GM21423 (cell line): ENCODE data around the gene SLC6A12.
"Not testable (repeated sequence)": the region's sequence is repeated elsewhere in the genome, so short reads cannot be mapped to it uniquely, and the experiment has no call there.

Source experiments
- ATAC-seq: cut with Tn5 transposase; IDR thresholded peaks from one replicate; pipeline ENCODE4 v1.9.1; 2021; ENCODE audit warnings: mild to moderate bottlenecking, moderate library complexity; ENCODE audit not compliant: unreplicated experiment

SLC6A12 gene

DNA sequence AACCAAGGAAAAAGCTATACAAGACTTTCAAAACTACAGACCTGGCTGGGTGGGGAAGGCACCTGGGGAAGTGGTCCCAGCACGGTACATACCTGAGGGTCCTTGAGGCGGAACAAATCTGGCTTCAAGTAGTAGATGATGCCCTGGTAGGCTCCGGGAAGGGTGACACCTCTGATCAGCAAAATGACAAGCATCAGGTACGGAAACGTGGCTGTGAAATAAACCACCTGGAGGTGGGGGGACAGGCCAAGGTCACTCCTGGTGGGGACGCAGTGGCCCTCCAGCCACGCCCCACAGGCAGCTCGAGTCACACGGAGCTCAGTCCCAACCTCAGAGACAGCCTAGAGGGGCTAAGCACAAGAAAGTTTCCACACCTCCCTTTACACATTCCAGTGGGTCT lies 15.3 kb downstream of the SLC6A12 start:
- ATAC-seq: no peak

- ATAC-seq: no peak
Observed at GRCh38 chr12:197911-198695, 15.9 kb downstream of the SLC6A12 start.

DNA sequence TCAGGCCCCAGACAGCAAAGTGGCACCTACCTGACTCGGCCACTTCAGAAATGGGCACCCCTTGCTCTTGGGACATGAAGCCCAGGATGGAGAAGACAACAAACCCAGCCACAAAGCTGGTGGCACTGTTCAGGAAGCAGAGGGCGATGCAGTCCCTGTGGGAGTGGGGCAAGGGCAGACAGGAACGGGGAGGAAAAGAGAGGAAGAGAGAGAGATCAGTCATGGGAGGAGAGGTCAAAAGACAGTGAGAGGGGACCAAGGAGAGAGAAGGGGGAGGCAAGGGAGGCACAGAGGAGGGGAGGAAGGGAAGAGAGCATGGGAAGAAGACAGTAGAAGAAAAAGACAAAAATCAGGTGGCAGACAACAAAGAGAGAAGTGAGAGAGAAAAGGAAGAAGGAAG lies 16.6 kb downstream of the SLC6A12 start:
- no peak for ATAC-seq

DNA sequence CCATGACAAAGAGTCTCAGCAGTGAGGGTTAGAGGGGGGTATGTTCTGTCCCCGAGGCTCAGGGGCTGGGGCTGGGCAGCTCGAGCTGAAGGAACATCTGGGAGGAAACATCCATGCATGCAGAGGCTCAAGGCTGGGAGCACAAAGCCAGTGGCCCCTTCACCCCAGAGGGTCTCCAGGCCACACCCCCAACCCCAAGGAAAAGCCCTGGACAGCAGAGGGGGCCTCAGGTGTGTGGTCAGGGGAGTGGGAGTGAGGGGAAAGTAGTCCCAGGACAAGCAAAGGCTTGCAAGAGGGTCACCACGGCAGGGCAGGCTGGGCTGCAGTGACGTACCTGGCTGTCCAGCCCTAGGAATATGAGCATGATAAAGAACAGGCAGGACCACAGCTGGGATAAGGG lies 17.5 kb downstream of the SLC6A12 start:
- no peak for ATAC-seq

- ATAC-seq: no peak
Observed at GRCh38 chr12:195951-196350, 18.0 kb downstream of the SLC6A12 start.

- ATAC-seq: no peak
Observed at GRCh38 chr12:195156-195555, 18.8 kb downstream of the SLC6A12 start.

DNA sequence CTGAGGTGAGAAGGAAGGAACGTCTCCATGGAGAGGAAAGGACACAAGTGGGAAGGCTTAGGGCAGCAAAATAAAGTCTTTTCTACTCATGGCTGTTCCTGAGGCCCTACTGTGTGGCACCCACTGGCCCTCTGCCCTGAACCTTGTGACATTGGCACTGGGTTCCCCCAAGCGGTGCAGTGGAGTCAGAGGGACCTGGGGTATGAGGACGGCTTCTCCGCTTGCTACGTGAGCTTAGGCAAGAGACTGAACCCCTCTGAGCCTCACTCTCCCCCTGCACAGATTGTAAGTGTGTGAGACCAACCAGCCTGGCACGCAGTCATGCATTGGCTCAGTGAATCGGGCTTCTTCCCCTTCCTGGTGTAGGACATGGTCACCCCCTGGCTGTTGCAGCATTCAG lies 19.7 kb downstream of the SLC6A12 start:
- no peak for ATAC-seq

GRCh38 chr12:193261-193660 lies 20.7 kb downstream of the SLC6A12 start:
- ATAC-seq: no peak

- no peak for ATAC-seq
Observed at GRCh38 chr12:191541-191940, 22.4 kb downstream of the SLC6A12 start.

GRCh38 chr12:190881-191280 lies 23.1 kb downstream of the SLC6A12 start:
- no peak for ATAC-seq

DNA sequence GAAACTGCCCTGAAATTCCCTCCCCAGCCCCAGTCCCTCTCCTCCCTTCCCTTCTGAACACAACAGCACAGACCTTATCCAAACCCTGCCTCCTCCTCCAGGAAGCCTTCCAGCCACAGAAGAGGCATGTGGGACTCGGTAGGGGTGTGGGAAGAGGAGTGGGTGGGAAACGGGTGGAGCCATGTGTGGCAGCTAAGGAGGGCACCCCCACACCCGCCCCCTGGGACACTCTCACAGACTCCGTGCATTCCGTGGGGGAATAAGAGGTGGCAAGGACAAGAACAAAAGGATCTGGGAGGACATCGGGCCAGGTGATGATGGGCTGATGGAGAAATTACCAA lies 24.4 kb downstream of the SLC6A12 start:
- no peak for ATAC-seq

GRCh38 chr12:188910-189621 lies 24.9 kb downstream of the SLC6A12 start:
- no peak for ATAC-seq

DNA sequence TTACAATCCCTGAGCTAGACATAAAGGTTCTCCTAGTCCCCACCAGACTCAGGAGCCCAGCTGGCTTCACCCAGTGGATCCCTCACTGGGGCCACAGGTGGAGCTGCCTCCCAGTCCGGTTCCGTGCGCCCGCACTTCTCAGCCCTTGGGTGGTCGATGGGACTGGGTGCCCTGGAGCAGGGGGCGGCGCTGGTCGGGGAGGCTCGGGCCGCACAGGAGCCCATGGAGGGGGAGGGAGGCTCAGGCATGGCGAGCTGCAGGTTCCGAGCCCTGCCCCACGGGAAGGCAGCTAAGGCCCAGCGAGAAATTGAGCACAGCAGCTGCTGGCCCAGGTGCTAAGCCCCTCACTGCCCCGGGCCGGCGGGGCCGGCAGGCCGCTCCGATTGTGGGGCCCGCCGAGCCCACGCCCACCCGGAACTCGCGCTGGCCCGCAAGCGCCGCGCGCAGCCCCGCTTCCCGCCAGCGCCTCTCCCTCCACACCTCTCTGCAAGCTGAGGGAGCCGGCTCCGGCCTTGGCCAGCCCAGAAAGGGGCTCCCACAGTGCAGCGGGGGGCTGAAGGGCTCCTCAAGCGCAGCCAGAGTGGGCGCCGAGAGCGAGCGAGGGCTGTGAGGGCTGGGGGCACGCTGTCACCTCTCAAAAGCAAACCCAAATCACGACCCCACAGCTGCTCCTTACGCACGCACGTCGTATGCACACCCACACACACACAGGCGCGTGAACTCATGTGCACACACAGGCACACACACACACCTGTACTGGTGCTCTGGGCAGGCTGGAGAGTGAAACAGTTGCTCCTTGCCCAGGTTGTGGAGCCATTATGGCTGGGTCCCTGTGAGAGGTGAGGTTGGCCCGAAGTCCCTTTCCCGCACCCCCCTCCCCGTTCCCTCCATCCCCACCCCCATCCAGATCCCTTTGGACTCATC lies 25.7 kb downstream of the SLC6A12 start:
- ATAC-seq: not testable (repeated sequence)

DNA sequence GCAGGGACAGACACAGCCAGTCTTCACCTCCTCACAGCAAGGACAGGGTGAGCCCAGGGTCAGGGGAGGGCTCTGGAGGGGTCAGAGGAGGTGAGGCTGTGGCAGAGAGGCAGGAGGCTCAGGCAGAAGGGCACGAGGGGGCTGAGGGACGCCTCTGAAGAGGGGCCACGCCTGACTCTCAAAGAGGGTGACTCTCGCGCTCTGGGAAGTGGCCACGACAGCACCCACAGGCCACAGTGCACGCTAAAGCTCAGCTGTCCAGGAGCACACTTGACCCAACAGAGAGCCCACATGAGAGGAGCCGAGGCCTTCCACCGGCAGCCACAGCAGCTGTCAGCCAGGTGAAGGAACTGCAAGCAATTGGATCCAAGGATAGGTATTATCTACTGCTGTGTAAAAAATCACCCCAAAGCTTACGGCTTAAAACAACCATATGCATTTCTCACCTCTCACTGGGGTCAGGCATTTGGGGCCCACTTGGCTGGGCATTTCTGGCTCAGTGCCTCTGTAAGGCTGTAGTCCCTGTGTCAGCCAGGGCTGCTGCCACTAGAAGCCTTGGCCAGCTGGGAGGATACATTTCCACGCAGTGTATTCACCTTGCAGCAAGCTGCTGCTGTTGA lies 27.8 kb downstream of the SLC6A12 start:
- ATAC-seq: no peak

- ATAC-seq: no peak
Observed at GRCh38 chr12:185576-185955, 28.4 kb downstream of the SLC6A12 start.

DNA sequence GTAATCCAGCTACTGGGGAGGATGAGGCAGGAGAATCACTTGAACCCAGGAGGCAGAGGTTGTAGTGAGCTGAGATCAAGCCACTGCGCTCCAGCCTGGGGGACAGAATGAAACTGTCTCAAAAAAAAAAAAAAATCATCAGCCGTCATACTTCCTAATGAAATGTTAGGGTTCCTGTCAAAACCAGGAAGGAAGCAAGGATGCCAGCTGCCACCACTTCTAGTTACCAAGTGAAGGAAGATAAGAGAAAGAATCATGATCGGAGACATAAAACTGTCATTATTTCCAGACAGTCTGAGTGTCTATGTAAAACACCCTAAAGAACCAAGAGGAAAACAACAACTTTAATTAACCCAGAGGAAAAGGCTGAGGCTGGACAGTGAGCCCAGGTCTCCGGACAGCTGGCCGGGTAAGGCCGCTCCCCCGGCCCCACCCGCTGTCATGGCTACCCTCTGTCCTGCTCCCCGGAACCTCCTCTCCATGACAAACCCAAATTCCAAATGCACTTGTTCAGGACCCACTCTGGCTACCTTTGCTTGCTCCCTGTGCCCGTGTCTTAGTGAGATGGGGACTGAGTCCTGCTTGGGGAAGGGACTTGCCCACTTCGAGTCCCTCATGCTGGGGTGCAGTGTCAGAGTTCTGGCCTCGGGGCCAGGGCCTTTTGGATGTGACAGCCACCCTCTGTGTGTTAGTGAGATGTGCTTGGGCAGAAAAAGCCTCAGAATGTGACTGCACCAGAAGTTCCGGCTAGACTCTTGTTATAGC lies 29.0 kb downstream of the SLC6A12 start:
- no peak for ATAC-seq

DNA sequence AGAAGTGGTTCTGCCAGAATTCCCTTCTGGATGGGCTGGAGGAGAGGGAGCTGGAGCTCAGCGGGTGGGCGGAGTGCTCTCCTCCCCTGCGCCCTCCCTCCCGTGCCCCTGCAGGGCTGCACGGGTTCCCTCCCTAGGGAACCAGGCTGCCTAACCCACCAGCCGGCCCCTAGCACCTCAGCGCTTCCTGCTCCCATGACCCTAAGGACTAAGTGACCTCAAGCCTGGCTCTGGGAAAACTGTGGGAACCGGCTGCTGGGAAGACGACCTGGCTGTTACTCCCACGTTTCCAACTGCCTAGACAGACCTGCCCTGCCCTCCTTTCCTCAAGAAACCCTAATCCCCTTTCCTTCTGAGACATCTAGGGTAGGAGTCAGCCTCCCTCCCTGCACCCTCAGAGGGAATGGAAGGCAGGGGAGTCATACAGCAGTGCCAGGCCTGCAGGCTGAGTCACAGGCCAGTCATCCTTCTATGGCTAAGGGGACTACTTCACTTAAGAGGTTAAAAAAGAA lies 31.5 kb downstream of the SLC6A12 start:
- no peak for ATAC-seq

DNA sequence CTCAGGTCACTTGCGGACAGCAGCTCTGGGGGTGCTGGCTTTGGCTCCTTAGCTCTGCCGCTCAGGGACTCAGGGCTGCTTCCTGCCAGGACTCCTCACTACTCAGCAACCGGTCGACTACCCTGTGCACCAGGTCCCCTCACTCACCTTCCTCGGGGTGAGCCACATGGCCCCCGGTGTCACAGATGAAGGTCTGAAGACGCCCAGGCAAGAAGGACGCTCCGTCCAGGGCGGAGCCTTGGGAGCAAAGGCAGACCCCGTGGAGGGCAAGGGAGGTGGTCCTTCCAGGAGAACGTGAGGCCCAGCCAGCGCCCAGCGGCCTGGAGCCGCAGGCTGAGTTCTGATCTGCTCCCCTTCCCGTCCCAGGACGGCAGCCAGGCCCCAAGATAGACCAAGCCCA lies 32.0 kb downstream of the SLC6A12 start:
- no peak for ATAC-seq

DNA sequence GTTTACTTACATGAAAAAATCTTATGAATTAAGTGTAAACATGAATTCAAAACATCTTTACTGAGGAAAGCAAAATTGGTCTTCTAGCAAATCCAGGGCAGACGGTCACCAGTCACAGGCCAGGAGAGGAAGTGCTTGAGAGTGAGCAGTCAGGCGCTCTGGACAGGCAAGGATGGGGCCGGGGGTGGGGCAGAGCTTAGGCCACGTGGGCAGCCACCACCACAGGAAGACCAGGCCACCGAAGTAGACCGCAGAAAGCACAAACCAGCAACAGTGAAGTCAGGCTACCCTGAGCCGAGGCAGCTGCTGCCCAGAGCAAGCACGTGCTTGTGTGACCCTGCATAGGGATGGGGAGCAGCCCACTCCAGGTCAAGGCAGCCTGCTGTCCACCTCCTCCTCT lies 33.5 kb downstream of the SLC6A12 start:
- no peak for ATAC-seq

- no peak for ATAC-seq
Observed at GRCh38 chr12:179885-180284, 34.1 kb downstream of the SLC6A12 start.
